GM21576 (cell line): ENCODE data around the gene GEMIN2.
"Not testable (repeated sequence)": the region's sequence is repeated elsewhere in the genome, so short reads cannot be mapped to it uniquely, and the experiment has no call there.

Source experiments
- ATAC-seq: cut with Tn5 transposase; IDR thresholded peaks from one replicate; pipeline ENCODE4 v1.9.1; 2021; ENCODE audit warnings: mild to moderate bottlenecking, moderate library complexity; ENCODE audit not compliant: unreplicated experiment

GEMIN2 gene, protein sequence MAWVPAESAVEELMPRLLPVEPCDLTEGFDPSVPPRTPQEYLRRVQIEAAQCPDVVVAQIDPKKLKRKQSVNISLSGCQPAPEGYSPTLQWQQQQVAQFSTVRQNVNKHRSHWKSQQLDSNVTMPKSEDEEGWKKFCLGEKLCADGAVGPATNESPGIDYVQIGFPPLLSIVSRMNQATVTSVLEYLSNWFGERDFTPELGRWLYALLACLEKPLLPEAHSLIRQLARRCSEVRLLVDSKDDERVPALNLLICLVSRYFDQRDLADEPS

GRCh38 chr14:39114073-39114838 is at the start of gene GEMIN2:
Gene GEMIN2, plus strand, starts transcription at chr14:39114323. Its CDS starts 16 bp downstream, at chr14:39114339.
- peak; percentile 88 for ATAC-seq

DNA sequence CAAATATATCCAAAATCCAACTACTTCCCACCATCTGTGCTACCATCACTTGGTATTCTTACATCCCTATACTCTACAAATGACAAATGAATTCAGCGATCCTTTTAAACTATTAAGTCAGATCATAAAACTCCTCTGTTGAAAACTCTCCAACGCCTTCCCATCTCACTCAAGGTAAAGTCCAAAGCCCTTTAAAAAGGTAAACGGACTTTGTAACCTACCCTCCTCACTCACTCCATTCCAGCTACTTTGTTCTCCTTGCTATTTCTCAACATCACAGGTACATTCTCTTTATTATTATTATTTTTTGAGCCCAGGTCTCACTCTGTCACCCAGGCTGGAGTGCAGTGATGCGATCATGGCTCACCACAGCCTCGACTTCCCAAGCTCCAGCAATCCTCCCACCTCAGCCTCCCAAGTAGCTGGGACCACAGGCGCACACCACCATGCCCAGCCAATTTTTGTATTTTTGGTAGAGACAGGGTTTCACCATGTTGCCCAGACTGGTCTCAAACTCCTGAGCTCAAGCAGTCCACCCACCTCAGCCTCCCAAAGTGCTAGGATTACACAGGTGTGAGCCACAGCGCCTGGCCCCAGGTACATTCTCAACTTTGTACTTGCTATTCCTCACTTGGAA is 44.8 kb upstream of the GEMIN2 start:
- ATAC-seq = not testable (repeated sequence)

GRCh38 chr14:39069923-39070322 is 44.2 kb upstream of the GEMIN2 start:
- ATAC-seq = no peak

DNA sequence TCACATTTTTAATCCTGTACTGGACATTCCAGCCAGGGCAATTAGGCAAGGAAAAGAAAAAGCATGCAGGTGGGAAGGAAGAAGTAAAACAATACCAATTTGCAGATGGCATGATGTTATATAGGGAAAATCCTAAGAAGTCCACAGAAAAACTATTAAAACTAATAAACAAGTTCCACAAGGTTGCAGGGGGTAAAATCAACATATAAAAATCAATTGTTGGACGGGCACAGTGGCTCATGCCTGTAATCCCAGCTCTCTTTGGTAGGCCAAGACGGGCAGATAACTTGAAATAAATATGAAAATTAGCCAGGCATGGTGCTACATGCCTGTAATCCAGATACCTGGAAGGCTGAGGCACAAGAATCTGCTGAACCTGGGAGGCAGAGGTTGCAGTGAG is 43.0 kb upstream of the GEMIN2 start:
- no peak for ATAC-seq

GRCh38 chr14:39080886-39081285 is 33.2 kb upstream of the GEMIN2 start:
- ATAC-seq = no peak

- ATAC-seq = no peak
These were observed 31.0 kb upstream of the GEMIN2 start for GRCh38 chr14:39083127-39083526.

- ATAC-seq = no peak
These were observed 28.2 kb upstream of the GEMIN2 start for GRCh38 chr14:39085933-39086332.

- ATAC-seq = no peak
These were observed 26.6 kb upstream of the GEMIN2 start for GRCh38 chr14:39087493-39087892.

DNA sequence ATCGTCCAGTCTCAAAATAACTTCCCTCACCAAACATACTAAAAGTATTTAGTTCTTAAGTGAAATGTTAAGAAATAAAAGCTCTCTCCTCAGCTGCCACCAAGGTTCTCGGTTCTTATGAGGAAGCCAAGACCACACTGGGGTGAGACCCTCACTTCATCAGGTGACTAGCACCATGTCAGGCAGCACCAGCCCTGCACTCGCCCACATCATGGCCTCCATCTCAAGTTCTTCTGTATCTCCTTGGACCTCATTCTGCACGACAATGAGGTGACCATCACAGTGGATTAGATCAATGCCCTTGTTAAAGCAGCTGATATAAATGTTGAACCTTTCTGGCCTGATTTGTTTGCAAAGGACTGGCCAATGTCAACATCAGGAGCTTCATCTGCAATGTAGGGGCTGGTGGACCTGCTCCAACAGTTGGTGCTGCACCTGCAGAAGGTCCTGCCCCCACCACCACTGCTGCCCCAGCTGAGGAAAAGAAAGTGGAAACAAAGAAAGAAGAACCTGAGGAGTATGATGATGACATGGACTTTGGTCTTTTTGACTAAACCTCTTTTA is 23.5 kb upstream of the GEMIN2 start:
- no peak for ATAC-seq

GRCh38 chr14:39091716-39092115 is 22.4 kb upstream of the GEMIN2 start:
- no peak for ATAC-seq

DNA sequence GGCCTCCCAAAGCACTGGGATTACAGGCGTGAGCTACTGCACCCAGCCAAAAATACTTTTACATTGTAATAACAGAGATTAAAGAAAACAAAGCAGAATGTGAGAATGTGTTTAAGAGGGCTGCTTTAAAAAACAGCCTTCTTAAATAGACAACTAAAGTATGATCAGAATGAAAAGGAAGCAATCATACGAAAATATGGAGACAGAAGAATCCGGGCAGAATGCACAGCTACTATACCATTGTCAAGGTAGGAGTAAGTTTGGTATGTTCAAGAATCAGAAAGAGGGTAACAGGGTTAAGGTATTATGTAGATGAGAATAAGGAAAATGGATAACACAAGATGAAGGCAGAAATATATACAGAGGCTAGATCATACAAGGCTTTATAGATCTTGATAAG is 19.6 kb upstream of the GEMIN2 start:
- no peak for ATAC-seq

DNA sequence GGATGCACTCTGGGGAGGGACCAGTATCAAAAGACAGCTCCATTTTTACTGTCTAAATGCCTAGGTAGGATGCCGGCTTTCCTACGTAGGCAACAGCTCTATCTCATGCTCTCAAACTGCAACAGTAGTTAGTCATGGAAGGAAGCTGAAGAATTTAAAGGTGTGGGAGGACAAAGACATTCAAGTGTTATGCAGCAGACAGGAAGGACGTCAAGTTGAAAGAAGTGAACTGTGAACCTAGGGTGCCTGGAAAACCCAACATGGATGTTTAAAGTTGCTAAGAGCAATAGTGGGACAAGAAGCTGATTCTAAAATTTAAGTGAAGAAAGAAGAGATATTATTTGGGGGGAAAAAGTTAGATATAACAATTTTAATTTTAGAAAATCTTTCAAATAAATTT is 17.0 kb upstream of the GEMIN2 start:
- no peak for ATAC-seq

- not testable (repeated sequence) for ATAC-seq
These were observed 14.9 kb upstream of the GEMIN2 start for GRCh38 chr14:39099215-39099614.

DNA sequence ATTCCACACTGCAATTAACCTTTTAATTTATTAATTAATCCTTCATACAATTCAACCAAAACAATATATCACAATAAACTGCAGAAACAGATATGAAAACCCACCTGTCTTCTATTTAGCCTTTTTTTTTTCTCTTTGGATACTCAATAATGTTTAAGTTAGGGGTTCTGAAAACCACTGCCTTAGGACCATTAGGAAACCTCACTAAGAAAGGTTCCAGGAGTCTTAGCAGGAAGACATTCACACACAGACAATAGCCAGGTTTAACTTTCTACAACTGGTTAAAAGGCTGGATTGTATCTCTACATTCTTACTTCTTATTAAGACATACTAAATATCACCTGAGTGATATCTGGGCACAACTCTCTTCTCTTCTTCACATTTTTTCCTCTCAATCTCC is 14.4 kb upstream of the GEMIN2 start:
- no peak for ATAC-seq

DNA sequence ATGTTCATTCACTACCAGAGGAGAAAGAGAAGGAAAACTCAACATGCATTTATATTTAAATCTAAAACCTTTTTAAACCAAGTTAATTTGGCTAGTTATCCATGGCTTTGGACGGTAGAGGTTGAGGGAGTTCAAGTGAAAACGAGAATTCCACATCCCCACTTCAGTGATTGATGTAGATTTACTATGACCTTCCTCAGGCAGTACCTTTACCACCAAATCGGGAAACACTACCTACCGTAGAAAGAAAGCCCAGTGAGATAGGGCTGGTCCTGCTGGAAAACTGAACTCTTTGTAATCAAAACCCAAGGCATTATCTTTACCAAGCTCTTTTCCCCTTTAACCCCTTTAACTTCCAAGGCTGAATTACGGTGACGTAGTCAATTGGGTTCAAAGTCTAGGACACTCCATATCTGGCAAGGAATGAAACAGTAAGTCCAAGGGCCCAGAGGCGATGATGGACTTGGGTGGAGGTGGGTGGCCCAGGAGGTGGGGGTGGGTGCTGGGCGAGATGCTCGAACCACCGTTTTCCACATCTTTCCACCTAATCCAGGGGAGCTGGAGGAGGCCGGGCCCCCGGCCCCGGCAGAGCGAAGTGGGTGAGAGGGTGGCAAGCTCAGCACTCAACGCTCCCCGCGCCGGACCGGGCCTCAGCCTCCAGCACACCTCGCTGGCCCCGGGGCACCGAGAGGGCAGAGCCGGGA is 11.7 kb upstream of the GEMIN2 start:
- ATAC-seq = peak; percentile 1

DNA sequence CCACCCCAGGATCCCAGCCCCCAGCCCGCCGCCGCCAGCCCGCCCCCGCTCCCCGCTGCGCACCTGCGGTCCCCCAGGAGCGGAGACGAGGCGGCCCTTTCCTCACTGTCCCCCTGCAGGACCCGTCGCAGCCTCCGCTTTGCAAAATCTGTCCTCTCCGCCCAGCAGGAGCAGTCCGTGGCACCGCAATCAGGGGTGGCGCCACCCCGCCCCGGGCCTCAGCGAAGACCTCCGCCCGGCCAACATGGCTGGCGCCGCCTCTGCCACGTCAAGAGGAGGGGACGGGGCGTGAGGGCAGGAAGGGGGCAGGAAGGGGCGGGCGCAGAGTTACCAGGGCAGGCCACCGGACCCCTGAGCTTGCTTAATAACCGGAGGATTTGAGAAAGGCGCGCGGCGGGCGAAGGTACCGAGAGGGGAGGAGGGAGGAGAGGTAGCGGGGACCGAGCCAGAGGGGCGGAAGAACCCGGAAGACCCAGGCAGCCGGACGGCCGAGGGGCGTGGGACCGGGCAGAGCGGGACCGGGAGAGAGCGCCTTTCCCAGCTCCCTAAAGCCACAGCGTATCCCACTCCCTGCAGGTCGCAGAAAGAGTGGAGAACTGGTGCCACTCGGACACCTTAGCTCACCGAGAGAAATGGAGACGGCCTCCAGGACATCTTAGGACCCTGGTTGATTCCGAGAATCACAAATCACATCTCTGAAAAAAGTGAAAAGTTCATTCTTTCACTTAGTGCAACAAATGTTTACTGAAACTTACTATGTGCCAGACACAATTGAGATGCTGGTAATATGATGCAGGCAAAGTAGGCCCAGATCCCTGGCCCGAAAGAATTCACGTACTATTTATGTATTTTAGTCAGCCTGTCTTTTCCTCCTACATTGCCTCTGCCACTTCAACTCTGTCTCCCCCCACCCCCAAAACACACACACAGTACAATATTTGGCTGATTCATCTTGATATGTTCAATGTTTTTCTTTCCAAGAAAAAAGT is 10.9 kb upstream of the GEMIN2 start, which contains the start of gene SEC23A:
Gene SEC23A (minus strand): TSS at position 267 of the 989 bp plus-strand sequence. CDS start 7,117 bp downstream, outside the sequence.
- ATAC-seq = peak; percentile 85

DNA sequence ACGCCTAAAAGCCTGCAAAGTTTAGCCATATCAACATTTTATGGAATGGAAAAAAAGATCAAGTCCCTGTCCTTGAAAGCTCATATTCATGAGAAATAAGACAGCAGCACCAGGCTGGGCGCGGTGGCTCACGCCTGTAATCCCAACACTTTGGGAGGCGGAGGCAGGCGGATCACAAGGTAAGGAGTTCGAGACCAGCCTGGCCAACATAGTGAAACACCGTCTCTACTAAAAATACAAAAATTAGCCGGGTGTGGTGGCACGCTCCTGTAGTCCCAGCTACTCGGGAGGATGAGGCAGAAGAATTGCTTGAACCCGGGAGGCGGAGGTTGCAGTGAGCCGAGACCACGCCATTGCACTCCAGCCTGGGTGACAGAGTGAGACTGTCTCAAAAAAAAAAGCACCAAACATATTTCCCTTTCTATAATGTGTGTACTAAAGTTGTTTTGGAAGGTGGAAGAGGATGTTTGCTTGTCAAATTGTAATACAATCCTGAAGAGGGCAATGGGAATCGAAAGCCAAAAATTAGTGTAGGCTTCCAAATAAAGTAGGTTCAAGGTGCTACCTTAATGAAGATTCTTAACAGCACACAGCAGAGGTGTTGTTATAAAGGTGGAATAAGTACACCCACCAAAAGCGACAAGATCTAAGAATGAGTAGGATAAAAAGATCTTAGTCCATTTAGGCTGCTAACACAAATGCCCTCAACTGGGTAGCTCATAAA is 9.9 kb upstream of the GEMIN2 start:
- ATAC-seq = not testable (repeated sequence)

DNA sequence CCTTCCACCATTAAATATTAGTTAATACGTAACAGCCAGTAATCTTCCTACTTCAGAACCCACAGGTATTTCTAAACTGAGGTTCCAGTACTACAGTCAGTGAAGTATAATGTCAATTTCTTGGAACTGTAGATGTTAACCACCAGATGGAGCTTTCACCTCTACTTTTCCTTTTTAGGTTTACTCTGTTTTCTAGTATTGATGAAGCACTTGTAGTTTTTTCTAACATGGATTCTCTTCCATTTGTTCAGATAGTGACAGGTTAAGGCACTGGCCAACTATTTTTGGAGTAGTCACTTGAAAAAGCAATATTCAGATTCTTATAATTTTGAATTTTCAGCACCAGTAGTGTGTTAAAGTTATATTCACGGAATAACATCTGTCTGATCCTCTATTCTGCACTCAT is 6.5 kb upstream of the GEMIN2 start:
- ATAC-seq = no peak

DNA sequence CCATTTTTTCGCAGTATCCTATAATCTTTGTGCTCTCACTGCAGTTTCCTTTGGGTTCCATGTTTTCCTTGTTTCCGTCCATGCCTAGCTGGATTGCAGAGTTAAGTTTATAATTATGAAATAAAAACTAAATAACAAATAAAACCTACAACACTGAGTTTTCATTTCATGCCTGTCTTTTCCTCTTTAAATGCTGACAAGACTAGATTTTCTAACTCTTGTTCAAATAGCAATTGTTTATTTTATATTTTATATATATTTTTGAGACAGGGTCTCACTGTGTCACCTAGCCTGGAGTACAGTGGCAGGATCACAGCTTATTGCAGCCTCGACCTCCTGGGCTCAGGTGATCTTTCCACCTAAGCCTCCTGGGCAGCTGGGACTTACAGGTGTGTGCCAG is 5.3 kb upstream of the GEMIN2 start:
- ATAC-seq = no peak
